ENCODE measurements around the gene TSC22D1. TPM values are rescaled to one million over a fixed set of nuclear protein-coding genes. Genes with fewer than 3 reads are reported as not detected.

TSC22D1 gene
- total RNA-seq, 2 donors from 2014 or later = 95.9 to 107 TPM

GRCh38 chr13:44575035-44575434 lies 1.1 kb downstream of the TSC22D1 start:
- Mint-ChIP-seq H3K27ac (no peak overlapping the region), H3K9me3 (no peaks in the 10 kb centered on the region), H3K4me3 (peak overlapping the region; percentile 92), H3K4me1 (peaks cover 55% of the 10 kb centered on the region), H3K36me3 (ENCODE audit: low read depth) (peaks cover 28% of the 10 kb centered on the region), H3K27me3 (ENCODE audit: insufficient read depth) (no peaks in the 10 kb centered on the region)
- peaks cover 8% of the 10 kb centered on the region for H3K36me3 ChIP-seq (ENCODE audit: control insufficient read depth, insufficient read depth, low read length)
- H3K27ac ChIP-seq (ENCODE audit: low read depth, low read length) = no peak overlapping the region
- H3K4me1 ChIP-seq (ENCODE audit: control insufficient read depth, insufficient read depth, low read length) = peaks cover 13% of the 10 kb centered on the region
- WGBS, 2 experiments (ENCODE audit: insufficient coverage in 1 of 2, insufficient read length in 1 of 2) = 100% methylated on average over 1 of the region's 1 CpG; no CpG with 5 or more reads in 1 of the 2 experiments
- no peaks in the 10 kb centered on the region for H3K27me3 ChIP-seq (ENCODE audit: control insufficient read depth, insufficient read depth, low read length, poor library complexity, severe bottlenecking)
- no peak for DNase-seq
- peak overlapping the region; percentile 87 for H3K4me3 ChIP-seq (ENCODE audit: low read length)
- TF ChIP-seq CTCF (conservative IDR thresholded peaks at IDR 0.05) = no peak
- H3K9ac ChIP-seq (ENCODE audit: extremely low read depth, low read length, poor library complexity, severe bottlenecking) = no peak overlapping the region
- no peaks in the 10 kb centered on the region for H3K9me3 ChIP-seq (ENCODE audit: control insufficient read depth, low read length)

- Mint-ChIP-seq H3K27ac (peak overlapping the region; percentile 42), H3K4me1 (peaks cover 56% of the 10 kb centered on the region), H3K27me3 (ENCODE audit: insufficient read depth) (no peaks in the 10 kb centered on the region), H3K36me3 (ENCODE audit: low read depth) (peaks cover 31% of the 10 kb centered on the region), H3K9me3 (no peaks in the 10 kb centered on the region), H3K4me3 (peak overlapping the region; percentile 92)
- TF ChIP-seq CTCF (conservative IDR thresholded peaks at IDR 0.05) = peak; percentile 9
- no peak for DNase-seq
- Histone ChIP-seq H3K36me3 (ENCODE audit: control insufficient read depth, insufficient read depth, low read length) (peaks cover 8% of the 10 kb centered on the region), H3K4me3 (ENCODE audit: low read length) (peak overlapping the region; percentile 87), H3K9ac (ENCODE audit: extremely low read depth, low read length, poor library complexity, severe bottlenecking) (no peak overlapping the region), H3K27me3 (ENCODE audit: control insufficient read depth, insufficient read depth, low read length, poor library complexity, severe bottlenecking) (no peaks in the 10 kb centered on the region), H3K27ac (ENCODE audit: low read depth, low read length) (no peak overlapping the region), H3K4me1 (ENCODE audit: control insufficient read depth, insufficient read depth, low read length) (peaks cover 13% of the 10 kb centered on the region), H3K9me3 (ENCODE audit: control insufficient read depth, low read length) (no peaks in the 10 kb centered on the region)
- 67 to 83% methylated on average over 1 of the region's 1 CpG for WGBS, 2 experiments (ENCODE audit: insufficient coverage in 1 of 2, insufficient read length in 1 of 2)
Measured at GRCh38 chr13:44574466-44574855, 1.7 kb downstream of the TSC22D1 start.

- H3K4me1 ChIP-seq (ENCODE audit: control insufficient read depth, insufficient read depth, low read length) = peaks cover 10% of the 10 kb centered on the region
- H3K27me3 Mint-ChIP-seq (ENCODE audit: insufficient read depth) = no peaks in the 10 kb centered on the region
- peaks cover 55% of the 10 kb centered on the region for H3K4me1 Mint-ChIP-seq
- DNase-seq = peak; percentile 74
- H3K9me3 Mint-ChIP-seq = no peaks in the 10 kb centered on the region
- TF ChIP-seq CTCF (conservative IDR thresholded peaks at IDR 0.05) = peak; percentile 73
- H3K4me3 Mint-ChIP-seq = peak overlapping the region; percentile 92
- peaks cover 8% of the 10 kb centered on the region for H3K36me3 ChIP-seq (ENCODE audit: control insufficient read depth, insufficient read depth, low read length)
- H3K9ac ChIP-seq (ENCODE audit: extremely low read depth, low read length, poor library complexity, severe bottlenecking) = no peak overlapping the region
- no peaks in the 10 kb centered on the region for H3K9me3 ChIP-seq (ENCODE audit: control insufficient read depth, low read length)
- peak overlapping the region; percentile 42 for H3K27ac Mint-ChIP-seq
- no peak overlapping the region for H3K27ac ChIP-seq (ENCODE audit: low read depth, low read length)
- peaks cover 34% of the 10 kb centered on the region for H3K36me3 Mint-ChIP-seq (ENCODE audit: low read depth)
- 85 to 95% methylated on average over 3 to 4 of the region's 4 CpGs for WGBS, 2 experiments (ENCODE audit: insufficient coverage in 1 of 2, insufficient read length in 1 of 2)
- peak overlapping the region; percentile 87 for H3K4me3 ChIP-seq (ENCODE audit: low read length)
- H3K27me3 ChIP-seq (ENCODE audit: control insufficient read depth, insufficient read depth, low read length, poor library complexity, severe bottlenecking) = no peaks in the 10 kb centered on the region
Measured at GRCh38 chr13:44573790-44574465, 2.2 kb downstream of the TSC22D1 start.
